ENCODE measurements around the gene TSPAN32. TPM values are rescaled to one million over a fixed set of nuclear protein-coding genes. Genes with fewer than 3 reads are reported as not detected.

TSPAN32 gene
- total RNA-seq, 2 donors from 2014 or later = 5.6 to 7.6 TPM

DNA sequence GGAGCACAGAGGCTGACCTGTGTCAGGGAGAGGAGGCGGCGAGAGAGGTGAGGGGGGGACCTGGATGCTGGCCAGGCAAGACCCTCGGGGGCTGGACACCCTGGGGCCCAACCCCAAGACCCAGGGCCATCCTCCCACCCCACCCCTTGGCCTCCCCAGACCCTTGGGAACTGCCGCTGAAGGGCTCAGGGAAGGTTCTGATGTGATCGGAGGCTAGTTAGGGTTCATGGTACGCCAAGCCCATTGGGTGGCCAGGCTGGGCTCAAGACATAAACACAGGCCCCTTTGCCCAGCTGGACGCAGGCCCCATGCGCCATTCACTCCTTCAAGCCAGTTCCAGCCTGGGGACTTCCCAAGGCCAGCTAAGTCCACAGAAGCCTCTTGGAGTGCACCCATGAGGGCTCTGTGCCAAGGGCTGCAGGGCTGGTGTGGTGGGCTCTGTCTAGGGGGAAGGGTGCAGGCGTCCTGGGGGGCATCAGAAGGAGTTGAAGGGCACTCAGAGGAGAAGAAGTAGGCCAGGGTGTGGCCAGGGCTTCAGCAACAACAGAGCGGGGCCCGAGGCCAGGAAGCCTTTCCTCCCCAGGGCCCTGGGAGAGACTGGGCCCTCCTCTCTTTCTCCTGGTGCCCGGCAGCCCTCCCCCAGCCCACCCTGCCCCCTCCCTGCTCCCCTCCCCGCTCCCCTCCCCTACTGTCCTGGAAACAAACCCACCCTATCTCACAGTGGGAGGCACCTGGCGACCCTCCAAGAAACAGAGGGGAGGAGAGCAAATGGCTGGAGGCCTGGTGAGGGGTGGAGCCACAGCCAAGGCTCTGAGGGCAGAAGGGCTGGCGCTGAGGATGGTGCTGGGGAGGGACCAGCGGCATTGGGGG lies 12.9 kb downstream of the TSPAN32 start:
- Mint-ChIP-seq H3K27ac (peak overlapping the region in 1 of 2 donors; percentile 9), H3K9me3 (no peaks in the 10 kb centered on the region), H3K36me3 (no peaks in the 10 kb centered on the region)
- no peak for DNase-seq (ENCODE audit: low spot score in 2 of 2)
- no peak for ATAC-seq

DNA sequence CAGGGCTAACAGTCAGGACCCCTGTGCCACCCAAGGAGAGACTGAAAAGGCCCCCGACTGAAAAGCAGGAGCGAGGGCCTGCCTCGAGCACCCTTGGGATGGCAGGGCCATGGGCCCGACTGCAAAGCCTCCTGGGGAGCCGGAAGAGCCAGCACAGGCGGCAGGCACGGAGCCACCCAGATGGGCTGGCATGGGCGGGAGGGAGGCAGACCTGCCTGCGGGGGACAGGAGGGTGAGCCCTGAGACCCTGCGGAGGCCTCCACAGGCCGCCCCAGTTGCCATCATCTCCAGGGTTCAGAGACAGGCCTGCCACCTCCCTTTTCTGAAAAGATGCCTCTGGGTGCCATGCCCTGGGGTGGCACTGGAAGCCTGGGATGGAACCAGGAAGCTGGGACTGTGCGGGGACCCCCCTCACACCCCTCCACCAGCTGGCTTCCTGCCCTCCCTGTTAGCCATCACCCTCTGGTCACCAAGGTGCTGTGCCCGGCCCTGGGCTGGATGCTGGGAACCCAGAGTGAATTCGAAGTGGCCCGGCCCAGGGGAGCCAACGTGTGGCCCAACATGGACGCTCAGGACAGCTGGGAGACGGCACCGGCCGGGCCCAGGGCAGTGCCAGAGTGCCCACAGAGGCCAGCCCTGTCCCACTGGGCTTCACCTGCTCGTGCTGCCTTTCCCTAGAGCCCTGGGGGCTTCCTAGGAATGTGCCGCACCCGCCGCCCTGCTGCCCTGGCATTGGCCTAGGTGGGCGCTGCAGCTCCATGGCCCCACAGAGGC lies 13.8 kb downstream of the TSPAN32 start:
- no peak for DNase-seq (ENCODE audit: low spot score in 2 of 2)
- no peaks in the 10 kb centered on the region for H3K9me3 Mint-ChIP-seq
- no peak for ATAC-seq
- H3K36me3 Mint-ChIP-seq = no peaks in the 10 kb centered on the region
- no peak overlapping the region for H3K27ac Mint-ChIP-seq

DNA sequence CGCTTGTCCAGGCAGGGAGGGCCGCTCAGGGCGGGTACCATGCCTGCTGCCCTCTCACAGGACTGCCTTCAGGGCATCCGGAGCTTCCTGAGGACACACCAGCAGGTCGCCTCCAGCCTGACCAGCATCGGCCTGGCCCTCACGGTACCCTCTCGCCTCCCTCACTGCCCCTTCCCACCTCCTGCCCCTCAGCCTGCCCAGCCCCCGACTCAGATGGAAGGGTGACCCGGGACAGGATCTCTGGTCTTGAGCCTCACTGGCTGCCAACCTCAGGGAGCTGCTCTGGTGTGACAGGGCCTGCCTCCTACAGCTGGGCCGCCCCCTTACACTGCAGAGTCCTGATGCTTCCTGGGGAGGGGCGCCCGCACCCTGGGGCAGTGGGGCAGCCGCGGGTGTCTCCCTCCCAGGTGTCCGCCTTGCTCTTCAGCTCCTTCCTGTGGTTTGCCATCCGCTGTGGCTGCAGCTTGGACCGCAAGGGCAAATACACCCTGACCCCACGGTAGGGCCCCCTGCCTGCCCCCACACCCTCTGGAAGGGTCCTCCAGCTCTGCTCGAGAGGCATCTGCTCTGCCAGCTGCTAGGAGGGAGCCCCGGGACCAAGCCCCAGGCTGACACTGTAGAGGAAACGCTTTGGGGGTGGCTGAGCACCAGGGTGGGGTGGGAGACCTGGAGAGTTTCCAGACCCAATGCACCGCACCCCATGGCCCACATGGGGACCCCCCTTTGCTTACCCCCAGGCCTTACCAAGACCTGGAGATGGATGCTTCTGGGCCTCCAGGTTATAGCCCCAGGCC lies 14.6 kb downstream of the TSPAN32 start:
- no peak for DNase-seq (ENCODE audit: low spot score in 2 of 2)
- Mint-ChIP-seq H3K36me3 (no peaks in the 10 kb centered on the region), H3K9me3 (no peaks in the 10 kb centered on the region), H3K27ac (peak overlapping the region in 1 of 2 donors; percentile 34)
- ATAC-seq = no peak

DNA sequence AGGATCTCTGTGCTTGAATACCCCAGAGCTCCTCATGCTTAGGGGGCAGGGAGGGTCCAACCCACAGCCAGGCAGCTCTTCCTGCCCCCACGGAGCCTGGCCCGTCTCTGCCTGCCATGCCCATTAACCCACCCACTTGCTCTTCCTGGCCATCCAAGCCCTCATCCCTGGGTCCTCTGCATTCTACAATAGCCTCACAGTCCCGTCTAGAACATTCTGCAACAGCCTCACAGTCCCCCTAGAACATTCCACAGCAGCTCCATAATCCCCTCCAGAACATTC lies 15.1 kb downstream of the TSPAN32 start:
- peak overlapping the region in 1 of 2 donors; percentile 34 for H3K27ac Mint-ChIP-seq
- H3K9me3 Mint-ChIP-seq = no peaks in the 10 kb centered on the region
- no peak for DNase-seq (ENCODE audit: low spot score in 2 of 2)
- no peaks in the 10 kb centered on the region for H3K36me3 Mint-ChIP-seq
- no peak for ATAC-seq

DNA sequence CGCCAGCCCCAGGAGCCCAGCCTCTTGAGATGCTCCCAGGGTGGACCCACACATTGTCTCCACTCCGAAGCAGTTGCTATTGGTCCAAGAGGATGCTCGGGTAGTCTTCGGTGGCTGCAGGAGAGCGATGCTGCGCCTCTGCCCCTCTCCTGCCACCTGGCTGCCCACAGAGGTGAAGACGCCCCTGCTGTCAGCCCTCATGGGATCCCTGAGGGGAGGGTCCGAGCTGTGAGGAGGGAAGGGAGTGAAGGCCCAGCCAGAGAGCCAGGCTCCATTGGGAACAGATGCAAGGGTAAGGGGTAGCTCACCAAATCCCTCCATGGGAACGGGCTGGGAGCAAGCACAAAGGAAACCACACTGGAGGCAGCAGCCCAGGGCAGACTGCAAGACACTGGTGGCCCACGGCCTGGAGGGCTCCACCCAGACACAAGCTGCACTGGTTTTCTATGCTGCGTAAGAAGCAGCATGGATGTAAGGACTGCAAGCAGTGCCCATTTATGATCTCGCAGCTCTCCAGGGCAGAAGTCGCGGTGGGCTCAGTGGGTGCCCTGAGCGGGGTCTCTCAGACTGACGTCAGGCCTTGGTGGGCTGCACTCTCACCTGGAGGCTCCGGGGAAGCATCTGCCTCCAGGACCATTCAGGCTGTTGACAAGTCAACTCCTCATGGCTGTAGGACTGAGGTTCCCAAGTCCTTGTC lies 15.7 kb downstream of the TSPAN32 start:
- ATAC-seq (no peak), DNase-seq (ENCODE audit: low spot score in 2 of 2) (no peak)
- Mint-ChIP-seq H3K9me3 (no peaks in the 10 kb centered on the region), H3K36me3 (no peaks in the 10 kb centered on the region), H3K27ac (peak overlapping the region in 1 of 2 donors; percentile 34)

DNA sequence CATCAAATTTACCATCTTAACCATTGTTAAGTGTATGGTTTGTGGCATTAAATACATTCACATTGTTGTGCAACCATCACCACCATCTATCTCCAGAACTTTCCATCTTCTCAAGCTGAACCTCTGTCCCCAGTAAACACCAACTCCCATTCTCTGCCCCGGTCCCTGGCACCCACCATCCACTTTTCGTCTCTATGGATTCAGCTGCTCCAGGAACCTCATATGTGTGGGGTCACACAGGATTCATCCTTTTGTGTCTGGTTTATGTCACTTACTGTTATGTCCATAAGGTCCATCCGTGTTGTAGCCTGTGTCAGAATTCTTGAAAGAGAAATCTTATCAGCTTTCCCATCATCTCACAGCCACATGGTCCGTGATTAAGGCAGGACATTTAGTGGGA lies 16.3 kb downstream of the TSPAN32 start:
- no peaks in the 10 kb centered on the region for H3K36me3 Mint-ChIP-seq
- no peak overlapping the region for H3K27ac Mint-ChIP-seq
- ATAC-seq (no peak), DNase-seq (ENCODE audit: low spot score in 2 of 2) (no peak)
- H3K9me3 Mint-ChIP-seq = no peaks in the 10 kb centered on the region

DNA sequence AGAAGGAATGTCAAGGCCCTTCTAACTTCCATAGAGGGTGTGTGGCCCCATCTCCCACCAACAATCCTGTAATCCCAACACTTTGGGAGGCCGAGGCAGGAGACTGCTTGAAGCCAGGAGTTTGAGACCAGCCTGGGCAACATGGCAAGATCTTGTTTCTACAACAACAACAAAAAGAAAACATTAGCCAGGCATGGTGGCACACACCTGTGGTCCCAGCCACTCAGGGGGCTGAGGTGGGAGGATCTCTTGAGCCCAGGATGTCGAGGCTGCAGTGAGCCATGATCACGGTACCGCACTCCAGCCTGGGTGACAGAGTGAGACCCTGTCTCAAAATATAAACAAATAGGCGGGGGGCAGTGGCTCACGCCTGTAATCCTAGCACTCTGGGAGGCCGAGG lies 16.9 kb downstream of the TSPAN32 start:
- Mint-ChIP-seq H3K36me3 (no peaks in the 10 kb centered on the region), H3K9me3 (peaks cover 0 to 5% of the 10 kb centered on the region in 2 donors), H3K27ac (no peak overlapping the region)
- DNase-seq (ENCODE audit: low spot score in 2 of 2) (no peak), ATAC-seq (no peak)

DNA sequence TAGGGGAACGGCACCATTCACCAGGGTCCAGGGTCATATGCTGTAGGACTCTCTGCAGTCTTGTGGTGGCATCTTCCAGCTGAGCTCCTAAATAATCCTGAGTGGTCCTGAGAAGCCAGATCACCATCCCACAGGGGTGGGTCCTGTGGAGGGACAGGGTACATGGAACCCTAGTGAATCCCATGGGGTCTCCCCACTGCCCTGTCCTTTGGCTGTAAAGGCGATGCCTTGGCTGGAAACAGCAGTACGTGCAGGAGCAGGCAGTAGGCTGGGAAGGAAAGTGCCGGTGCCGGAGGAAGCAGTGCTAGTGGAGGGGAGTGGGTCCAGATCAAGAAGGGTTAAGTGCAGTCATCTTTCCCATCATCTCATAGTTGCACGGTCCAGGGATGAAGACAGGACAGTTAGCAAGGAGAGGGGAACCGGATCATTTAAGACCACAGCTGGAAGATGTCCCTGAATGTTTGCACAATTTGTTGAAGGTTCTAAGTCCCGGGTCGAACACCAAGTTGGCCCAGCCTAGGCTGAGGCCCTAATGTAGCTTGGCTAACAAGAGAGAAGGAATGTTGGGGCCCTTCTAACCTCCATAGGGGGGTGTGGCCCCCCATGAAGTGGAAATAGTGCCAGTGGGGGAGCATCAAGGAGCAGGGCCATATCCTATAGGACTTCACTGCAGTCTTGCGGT lies 18.1 kb downstream of the TSPAN32 start:
- ATAC-seq (no peak), DNase-seq (ENCODE audit: low spot score in 2 of 2) (no peak)
- Mint-ChIP-seq H3K27ac (no peak overlapping the region), H3K9me3 (peaks cover 0 to 5% of the 10 kb centered on the region in 2 donors), H3K36me3 (no peaks in the 10 kb centered on the region)

DNA sequence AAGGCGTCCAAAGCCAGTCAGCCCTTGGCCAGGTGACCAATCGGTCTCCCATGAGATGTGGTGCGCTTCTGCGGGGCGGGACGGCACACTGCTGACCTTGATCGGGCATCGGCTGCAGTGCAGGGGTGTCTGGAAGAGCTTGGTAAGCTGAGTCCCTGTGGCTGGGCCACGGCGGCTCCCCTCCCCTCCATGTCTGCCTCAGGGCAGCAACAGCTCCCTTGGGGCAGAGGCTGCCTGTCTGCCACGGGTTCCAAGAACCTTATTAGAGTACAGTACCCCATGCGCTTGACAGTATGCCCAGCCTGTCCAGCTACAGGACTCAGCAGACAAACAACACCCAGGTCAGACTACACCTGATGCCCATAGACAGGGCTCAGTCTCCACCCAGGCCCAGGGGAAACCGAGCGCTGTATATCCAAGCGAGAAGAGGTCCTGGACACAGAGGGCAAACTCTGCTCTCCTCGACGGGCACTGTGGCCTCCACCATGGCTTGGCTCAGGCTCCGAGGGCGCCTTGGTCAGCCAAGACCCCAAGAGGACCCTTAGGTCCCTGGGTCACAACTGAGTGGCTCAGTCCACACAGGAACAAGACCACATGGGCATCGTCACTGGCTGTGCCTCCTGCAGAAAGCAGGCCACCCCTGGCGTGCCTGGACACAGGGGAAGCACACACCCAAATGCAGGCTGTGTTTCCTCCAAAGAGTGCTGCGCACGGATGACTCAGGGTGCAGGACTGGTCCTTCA lies 18.9 kb downstream of the TSPAN32 start:
- H3K36me3 Mint-ChIP-seq = no peaks in the 10 kb centered on the region
- H3K9me3 Mint-ChIP-seq = peaks cover 0 to 5% of the 10 kb centered on the region in 2 donors
- no peak for ATAC-seq

DNA sequence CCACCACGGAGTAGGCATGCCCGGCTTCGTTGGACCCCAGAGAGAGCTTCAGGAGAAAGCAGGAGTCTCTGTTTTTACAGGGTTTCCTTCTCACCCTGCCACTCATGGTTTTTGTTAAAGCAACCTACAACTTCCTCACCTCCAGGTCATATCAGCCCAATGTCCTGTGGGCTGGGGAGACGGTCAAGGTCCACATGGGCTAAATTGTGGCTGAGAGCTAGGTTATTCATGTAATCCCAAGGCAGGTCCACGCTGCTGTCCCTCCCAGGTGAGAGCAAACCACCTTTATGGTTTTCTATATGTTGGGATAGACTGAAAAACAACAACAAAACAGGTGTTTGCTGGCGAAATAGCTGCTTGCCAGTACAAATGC lies 19.5 kb downstream of the TSPAN32 start:
- ATAC-seq (no peak), DNase-seq (ENCODE audit: low spot score in 2 of 2) (no peak)
- Mint-ChIP-seq H3K27ac (no peak overlapping the region), H3K36me3 (no peaks in the 10 kb centered on the region), H3K9me3 (peaks cover 0 to 5% of the 10 kb centered on the region in 2 donors)

More for the DNA sequence above, 18.9 kb downstream of the TSPAN32 start:
- no peak for DNase-seq (ENCODE audit: low spot score in 2 of 2)
- no peak overlapping the region for H3K27ac Mint-ChIP-seq

DNA sequence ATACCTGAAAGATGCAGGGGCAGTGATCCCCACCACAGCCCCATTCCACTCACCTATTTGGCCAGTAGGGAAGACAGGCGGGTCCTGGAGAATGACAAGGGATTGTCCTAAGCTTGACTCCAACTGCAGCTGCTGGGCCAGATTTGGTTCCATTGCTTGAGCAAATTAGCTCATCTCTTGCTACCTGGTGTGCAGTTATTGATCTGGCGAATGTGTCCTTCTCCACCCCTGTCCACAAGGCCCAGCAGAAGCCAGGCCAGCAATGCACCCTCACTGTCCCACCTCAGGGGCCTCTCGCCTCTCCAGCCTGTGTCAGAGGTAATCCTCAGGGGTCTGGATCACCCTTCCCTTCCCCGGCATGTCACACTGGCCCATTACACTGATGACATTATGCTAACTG lies 23.3 kb downstream of the TSPAN32 start:
- no peak overlapping the region for H3K27ac Mint-ChIP-seq
- H3K9me3 Mint-ChIP-seq = peaks cover 0 to 5% of the 10 kb centered on the region in 2 donors
- DNase-seq (ENCODE audit: low spot score in 2 of 2) (no peak), ATAC-seq (no peak)
- H3K36me3 Mint-ChIP-seq = no peaks in the 10 kb centered on the region

DNA sequence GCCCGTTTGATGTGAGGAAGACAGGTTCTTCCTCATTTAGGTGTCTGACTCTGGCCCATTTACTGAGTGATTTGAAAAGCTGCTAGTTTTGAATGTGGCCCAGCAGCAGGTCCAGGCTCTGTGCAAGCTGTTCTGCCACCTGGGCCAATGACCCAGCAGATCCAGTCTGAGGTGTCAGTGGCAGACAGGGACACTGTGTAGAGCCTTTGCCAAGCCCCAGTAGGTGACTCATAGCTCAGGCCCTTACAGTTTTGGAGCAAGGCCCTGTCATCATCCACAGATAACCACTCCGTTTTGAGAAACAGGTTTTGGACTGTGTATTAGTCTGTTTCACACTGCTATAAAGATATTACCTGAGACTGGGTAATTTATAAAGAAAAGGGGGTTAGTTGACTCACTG lies 23.9 kb downstream of the TSPAN32 start:
- no peak for DNase-seq (ENCODE audit: low spot score in 2 of 2)
- Mint-ChIP-seq H3K36me3 (peaks cover 0 to 4% of the 10 kb centered on the region in 2 donors), H3K9me3 (peaks cover 2 to 5% of the 10 kb centered on the region in 2 donors), H3K27ac (no peak overlapping the region)
- ATAC-seq = no peak

DNA sequence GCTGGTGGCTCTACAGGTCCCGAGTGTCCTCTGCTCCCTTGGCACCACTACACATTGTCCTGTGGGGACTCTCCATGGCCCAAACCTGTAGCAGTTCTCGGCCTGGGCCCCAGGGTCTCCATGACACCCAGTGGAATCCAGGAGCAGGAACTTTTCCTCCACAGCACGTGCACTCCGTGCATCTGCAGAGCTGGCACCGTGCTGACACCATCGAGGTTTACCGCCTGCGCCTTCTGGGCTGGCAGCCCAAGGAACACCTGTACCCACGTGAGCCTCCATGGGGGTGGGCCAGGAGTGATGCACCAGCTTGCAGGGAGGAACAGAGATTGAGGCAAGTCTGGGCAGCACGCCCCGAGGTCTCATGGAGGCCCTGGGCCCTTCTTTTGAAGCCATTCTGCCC lies 25.2 kb downstream of the TSPAN32 start:
- H3K9me3 Mint-ChIP-seq = peaks cover 5 to 7% of the 10 kb centered on the region in 2 donors
- H3K27ac Mint-ChIP-seq = no peak overlapping the region
- H3K36me3 Mint-ChIP-seq = peaks cover 0 to 15% of the 10 kb centered on the region in 2 donors
- DNase-seq (ENCODE audit: low spot score in 2 of 2) (no peak), ATAC-seq (no peak)

DNA sequence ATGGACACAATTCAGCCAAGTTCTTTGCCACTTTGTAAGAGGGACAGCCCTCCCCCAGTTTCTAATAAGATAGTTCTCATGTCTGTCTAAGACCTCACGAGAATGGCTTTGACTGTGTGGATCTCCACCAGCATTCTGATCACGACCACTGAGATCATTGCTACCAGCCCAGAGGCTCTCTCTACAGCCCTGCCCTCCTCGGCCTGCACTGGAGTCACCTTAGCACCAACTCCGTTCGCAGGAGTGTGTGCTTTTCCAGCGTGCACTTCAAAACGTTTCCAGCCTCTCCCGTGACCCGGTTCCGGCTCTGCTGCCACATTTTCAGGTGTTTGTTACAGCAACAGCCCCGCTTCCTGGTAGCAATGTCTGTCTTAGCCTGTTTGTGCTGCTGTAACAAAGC lies 26.2 kb downstream of the TSPAN32 start:
- ATAC-seq (no peak), DNase-seq (ENCODE audit: low spot score in 2 of 2) (no peak)
- Mint-ChIP-seq H3K9me3 (peaks cover 5 to 7% of the 10 kb centered on the region in 2 donors), H3K27ac (peak overlapping the region in 1 of 2 donors; percentile 48), H3K36me3 (peaks cover 0 to 15% of the 10 kb centered on the region in 2 donors)

DNA sequence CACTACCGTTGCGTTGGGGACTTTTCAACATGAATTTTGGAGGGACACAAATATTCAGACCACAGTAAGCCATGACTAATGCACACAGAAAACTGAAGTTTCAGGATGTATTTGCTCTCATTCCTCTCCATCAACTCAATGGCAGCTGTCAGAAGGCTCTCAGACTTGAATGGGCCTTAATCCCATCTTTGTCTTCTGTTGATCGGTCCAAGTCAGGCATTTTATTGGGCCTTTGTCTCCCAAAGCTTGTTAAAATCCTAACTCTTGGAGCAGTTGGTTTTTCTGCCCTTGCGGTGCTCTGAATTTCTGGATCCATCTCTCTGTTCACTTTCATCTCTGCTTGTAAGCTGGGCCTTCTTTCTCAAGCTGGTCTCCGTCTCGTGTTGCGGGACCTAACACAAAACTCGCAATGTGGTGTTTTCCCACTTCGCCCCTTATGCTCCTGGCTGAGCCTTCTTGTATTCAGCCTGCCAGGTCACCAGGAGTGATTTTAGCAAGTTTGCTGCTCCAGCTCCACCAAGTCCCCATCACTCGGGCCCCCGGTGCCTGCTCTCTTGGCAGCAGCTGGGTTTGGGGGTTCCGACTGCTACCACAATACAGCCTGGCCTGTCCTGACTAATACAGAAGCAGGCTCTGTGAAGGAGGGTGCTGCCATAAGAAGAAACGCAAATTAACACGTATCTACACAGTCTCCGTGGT lies 27.0 kb downstream of the TSPAN32 start:
- peaks cover 0 to 15% of the 10 kb centered on the region in 2 donors for H3K36me3 Mint-ChIP-seq
- no peak for ATAC-seq
- no peak for DNase-seq (ENCODE audit: low spot score in 2 of 2)
- peaks cover 0 to 7% of the 10 kb centered on the region in 2 donors for H3K9me3 Mint-ChIP-seq
- H3K27ac Mint-ChIP-seq = no peak overlapping the region

Measured in activated naive CD4-positive, alpha-beta T cell treated with anti-CD3 and anti-CD28 coated beads, Interleukin-2, amount 50 U/mL, for 72 hours (primary cell).